ENCODE results near the gene CFAP20.

DNA sequence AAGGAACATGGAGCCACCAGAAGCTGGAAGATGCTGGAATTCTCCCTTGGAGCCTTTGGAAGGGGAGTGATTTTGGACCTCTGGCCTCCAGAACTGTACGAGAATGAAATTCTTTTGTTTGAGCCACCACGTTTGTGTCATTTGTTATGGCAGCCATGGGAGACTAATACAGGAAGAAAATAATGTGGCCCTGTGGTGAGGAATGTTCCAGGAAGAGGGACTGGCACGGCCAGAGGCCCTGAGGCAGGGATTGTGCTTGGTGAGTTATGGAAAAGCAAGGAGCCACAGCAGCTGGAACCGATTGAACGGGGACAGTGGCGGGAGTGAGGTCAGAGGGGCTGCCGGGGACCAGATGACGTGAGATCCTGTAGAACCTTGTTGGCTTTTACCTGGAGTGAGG lies 51.4 kb downstream of the CFAP20 start:
- TF ChIP-seq CTCF (IDR thresholded peaks at IDR 0.05; ENCODE audit: poor library complexity, severe bottlenecking) (no peak), SMC3 (conservative IDR thresholded peaks at IDR 0.05; ENCODE audit: poor library complexity) (no peak), EP300 (conservative IDR thresholded peaks at IDR 0.05; ENCODE audit: poor library complexity, severe bottlenecking) (no peak), RAD21 (conservative IDR thresholded peaks at IDR 0.05) (no peak), TAF1 (IDR thresholded peaks at IDR 0.05; ENCODE audit: low read depth) (no peak), REST (IDR thresholded peaks at IDR 0.05; ENCODE audit: borderline replicate concordance) (no peak), POLR2AphosphoS5 (IDR thresholded peaks at IDR 0.05) (no peak)
